MM.1S (cell line): ENCODE measurements around the gene EVA1A.

Experiments used
- DNase-seq: peaks from one replicate; pipeline ENCODE4 v3.0.0-alpha.2; 2015
- H2AFZ ChIP-seq: fragments of 300-600 bp; sonication (generic); 2 replicates; pipeline ENCODE4 v1.6.0; 2016; ENCODE audit warnings: antibody characterized with exemption, low read length
- H3F3A ChIP-seq: fragments of 300-600 bp; sonication (generic); 2 replicates; pipeline ENCODE4 v1.6.1; 2016; ENCODE audit warnings: mild to moderate bottlenecking, antibody characterized with exemption, low read length, moderate library complexity, mixed read lengths; ENCODE audit not compliant: insufficient read depth
- H3K27ac ChIP-seq: fragments of 300-600 bp; sonication (generic); 2 replicates; pipeline ENCODE4 v1.5.1; 2016; ENCODE audit warnings: mild to moderate bottlenecking, low read length
- H3K27me3 ChIP-seq: fragments of 300-600 bp; sonication (generic); replicated peaks from 2 replicates; pipeline ENCODE4 v1.6.0; 2016; ENCODE audit warnings: low read length; ENCODE audit not compliant: insufficient read depth
- H3K36me3 ChIP-seq: fragments of 300-600 bp; sonication (generic); replicated peaks from 2 replicates; pipeline ENCODE4 v1.6.1; 2016; ENCODE audit warnings: mild to moderate bottlenecking, low read length, mixed read lengths; ENCODE audit not compliant: insufficient read depth
- H3K4me1 ChIP-seq: fragments of 300-600 bp; sonication (generic); 2 replicates; pipeline ENCODE4 v1.6.1; 2016; ENCODE audit warnings: low read length, mixed read lengths
- H3K4me2 ChIP-seq: fragments of 300-600 bp; sonication (generic); 2 replicates; pipeline ENCODE4 v1.6.0; 2016; ENCODE audit warnings: low read depth, low read length
- H3K4me3 ChIP-seq: fragments of 300-600 bp; sonication (generic); 2 replicates; pipeline ENCODE4 v1.5.1; 2016; ENCODE audit warnings: low read length, mixed read lengths
- H3K79me2 ChIP-seq: fragments of 300-600 bp; sonication (generic); 2 replicates; pipeline ENCODE4 v1.6.1; 2016; ENCODE audit warnings: mixed run types, low read length, mixed read lengths
- H3K9ac ChIP-seq: fragments of 300-600 bp; sonication (generic); 2 replicates; pipeline ENCODE4 v1.6.1; 2016; ENCODE audit warnings: low read length, mixed read lengths
- H3K9me2 ChIP-seq: fragments of 300-600 bp; sonication (generic); replicated peaks from 2 replicates; pipeline ENCODE4 v1.6.1; 2016; ENCODE audit warnings: mild to moderate bottlenecking, low read length, mixed read lengths; ENCODE audit not compliant: insufficient read depth
- H3K9me3 ChIP-seq: fragments of 300-600 bp; sonication (generic); replicated peaks from 2 replicates; pipeline ENCODE4 v1.6.1; 2016; ENCODE audit warnings: mild to moderate bottlenecking, low read length, mixed read lengths; ENCODE audit not compliant: insufficient read depth
- H4K20me1 ChIP-seq: fragments of 300-600 bp; sonication (generic); 2 replicates; pipeline ENCODE4 v1.6.1; 2016; ENCODE audit warnings: mild to moderate bottlenecking, low read length, moderate library complexity, mixed read lengths; ENCODE audit not compliant: insufficient read depth
- EZH2 ChIP-seq: fragments of 300-600 bp; sonication (generic); optimal IDR thresholded peaks from 2 replicates; pipeline ENCODE3; 2017; ENCODE audit warnings: low read depth, mild to moderate bottlenecking, antibody characterized with exemption, low read length, mixed read lengths
- EZH2phosphoT487 ChIP-seq: fragments of 300-600 bp; sonication (generic); IDR thresholded peaks from 2 replicates; pipeline ENCODE4 v1.6.1; 2018; ENCODE audit warnings: antibody characterized with exemption, low read length
- TF ChIP-seq, protein P1 (sequence below): fragments of 300-600 bp; sonication (generic); IDR thresholded peaks from 2 replicates; pipeline ENCODE4 v1.5.1; 2016; ENCODE audit warnings: antibody characterized with exemption, low read length, mixed read lengths

Gene EVA1A

DNA sequence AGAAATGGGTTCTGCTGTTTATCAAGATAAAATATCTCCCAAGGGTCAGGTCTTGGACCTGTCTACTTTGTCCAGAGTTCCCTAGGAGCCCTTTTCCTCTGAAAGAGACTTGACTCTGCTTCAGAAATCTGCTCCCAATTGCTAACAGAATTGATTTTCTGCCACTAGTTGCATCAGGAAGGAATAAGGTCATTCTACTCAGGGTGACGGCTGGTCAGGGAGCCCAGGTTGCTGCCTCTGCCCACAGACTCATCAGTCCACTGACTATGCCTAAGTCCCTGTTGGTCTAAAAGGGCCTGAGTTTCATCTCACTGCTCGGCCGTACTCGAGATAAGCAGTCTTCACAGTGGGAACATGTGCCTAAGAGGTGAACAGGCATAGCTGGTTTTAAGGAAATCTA is 61.2 kb downstream of the EVA1A start:
- TF ChIP-seq EZH2 = no peak
- no peak for TF ChIP-seq EZH2phosphoT487
- TF ChIP-seq, protein P1, sequence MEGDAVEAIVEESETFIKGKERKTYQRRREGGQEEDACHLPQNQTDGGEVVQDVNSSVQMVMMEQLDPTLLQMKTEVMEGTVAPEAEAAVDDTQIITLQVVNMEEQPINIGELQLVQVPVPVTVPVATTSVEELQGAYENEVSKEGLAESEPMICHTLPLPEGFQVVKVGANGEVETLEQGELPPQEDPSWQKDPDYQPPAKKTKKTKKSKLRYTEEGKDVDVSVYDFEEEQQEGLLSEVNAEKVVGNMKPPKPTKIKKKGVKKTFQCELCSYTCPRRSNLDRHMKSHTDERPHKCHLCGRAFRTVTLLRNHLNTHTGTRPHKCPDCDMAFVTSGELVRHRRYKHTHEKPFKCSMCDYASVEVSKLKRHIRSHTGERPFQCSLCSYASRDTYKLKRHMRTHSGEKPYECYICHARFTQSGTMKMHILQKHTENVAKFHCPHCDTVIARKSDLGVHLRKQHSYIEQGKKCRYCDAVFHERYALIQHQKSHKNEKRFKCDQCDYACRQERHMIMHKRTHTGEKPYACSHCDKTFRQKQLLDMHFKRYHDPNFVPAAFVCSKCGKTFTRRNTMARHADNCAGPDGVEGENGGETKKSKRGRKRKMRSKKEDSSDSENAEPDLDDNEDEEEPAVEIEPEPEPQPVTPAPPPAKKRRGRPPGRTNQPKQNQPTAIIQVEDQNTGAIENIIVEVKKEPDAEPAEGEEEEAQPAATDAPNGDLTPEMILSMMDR = no peak
- Histone ChIP-seq H3K9ac (no peak overlapping the region), H3K9me3 (no peaks in the 10 kb centered on the region), H3F3A (no peaks in the 10 kb centered on the region), H3K4me3 (no peak overlapping the region), H2AFZ (no peak overlapping the region), H3K36me3 (no peaks in the 10 kb centered on the region), H3K27ac (no peak overlapping the region), H3K4me1 (no peaks in the 10 kb centered on the region), H3K4me2 (no peak overlapping the region), H3K9me2 (no peaks in the 10 kb centered on the region), H3K79me2 (no peaks in the 10 kb centered on the region), H3K27me3 (no peaks in the 10 kb centered on the region), H4K20me1 (no peaks in the 10 kb centered on the region)
- no peak for DNase-seq

DNA sequence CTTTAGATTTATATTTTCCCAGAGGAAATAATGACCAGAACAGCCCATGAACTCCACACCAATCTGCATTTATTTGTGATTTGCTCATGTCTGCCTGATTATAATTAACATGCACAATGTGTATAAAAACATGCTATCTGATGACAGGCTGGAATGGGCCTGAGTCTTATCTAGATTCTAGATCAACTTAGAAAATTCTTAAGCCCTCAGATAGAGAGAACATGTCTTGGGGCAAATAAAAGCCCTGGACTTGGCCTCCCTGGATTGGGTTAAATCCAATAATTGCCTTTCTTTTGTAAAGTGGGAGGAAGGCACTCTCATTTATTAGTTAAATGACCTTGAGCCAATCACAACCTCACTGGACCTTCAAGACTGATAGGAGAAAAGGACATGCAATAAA is 61.8 kb downstream of the EVA1A start:
- no peaks in the 10 kb centered on the region for H3K79me2 ChIP-seq
- no peak for DNase-seq

DNA sequence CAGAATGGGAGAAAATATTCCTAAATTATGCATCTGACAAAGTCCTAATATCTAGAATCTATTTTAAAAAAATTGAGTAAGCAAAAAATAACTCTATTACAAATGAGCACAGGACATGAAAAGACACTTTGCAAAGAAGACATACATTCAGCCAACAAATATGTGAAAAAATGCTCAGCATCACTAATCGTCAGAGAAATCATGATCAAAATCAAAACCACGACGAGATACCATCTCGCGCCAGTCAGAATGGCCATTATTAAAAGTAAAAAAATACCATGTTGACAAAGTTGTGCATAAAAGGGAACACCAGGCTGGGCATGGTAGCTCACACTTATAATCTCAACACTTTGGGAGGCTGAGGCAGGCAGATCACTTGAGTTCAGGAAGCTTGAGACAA is 63.5 kb downstream of the EVA1A start:
- Histone ChIP-seq H3K4me2 (no peak overlapping the region), H3K36me3 (no peaks in the 10 kb centered on the region), H3K79me2 (no peaks in the 10 kb centered on the region), H3K9ac (no peak overlapping the region), H3K27me3 (no peaks in the 10 kb centered on the region), H3K27ac (no peak overlapping the region), H3K4me1 (no peaks in the 10 kb centered on the region), H3K9me3 (no peaks in the 10 kb centered on the region), H3K4me3 (no peak overlapping the region), H3K9me2 (no peaks in the 10 kb centered on the region), H4K20me1 (no peaks in the 10 kb centered on the region), H3F3A (no peaks in the 10 kb centered on the region), H2AFZ (no peak overlapping the region)
- DNase-seq = no peak
- TF ChIP-seq EZH2phosphoT487 (no peak), EZH2 (no peak)
- TF ChIP-seq, protein P1 = no peak

More for the DNA sequence above, 61.8 kb downstream of the EVA1A start:
- H3K4me2 ChIP-seq = no peak overlapping the region
- H3K27me3 ChIP-seq = no peaks in the 10 kb centered on the region
- no peaks in the 10 kb centered on the region for H3K9me3 ChIP-seq
- no peaks in the 10 kb centered on the region for H4K20me1 ChIP-seq
- H3K4me3 ChIP-seq = no peak overlapping the region
- no peak overlapping the region for H3K9ac ChIP-seq
- H3K27ac ChIP-seq = no peak overlapping the region
- H3K36me3 ChIP-seq = no peaks in the 10 kb centered on the region
- no peaks in the 10 kb centered on the region for H3K4me1 ChIP-seq
- H2AFZ ChIP-seq = no peak overlapping the region
- H3F3A ChIP-seq = no peaks in the 10 kb centered on the region
- TF ChIP-seq, protein P1 = no peak
- TF ChIP-seq EZH2phosphoT487 (no peak), EZH2 (no peak)
- no peaks in the 10 kb centered on the region for H3K9me2 ChIP-seq
